ENCODE data around the gene ATG10.

- no peak for TF ChIP-seq POLR2A (IDR thresholded peaks at IDR 0.05; ENCODE audit: control extremely low read depth in 1 of 2, low read depth in 2 of 2, low read length in 2 of 2)
- no peak for TF ChIP-seq BRCA1 (IDR thresholded peaks at IDR 0.05; ENCODE audit: low read depth, low read length)
- no peak for TF ChIP-seq ASH2L (IDR thresholded peaks at IDR 0.05; ENCODE audit: low read length)
- TF ChIP-seq CTCF (IDR thresholded peaks at IDR 0.05; ENCODE audit: control extremely low read depth in 1 of 3, insufficient read depth in 1 of 3, low read depth in 1 of 3, low read length in 3 of 3) = no peak
Measured at GRCh38 chr5:82154776-82155175, 183.0 kb downstream of the ATG10 start.

Measured in H1 (cell line).